Endodermal cell (in vitro differentiated cells): ENCODE data around the gene LRCH1. TPM values are rescaled to one million over a fixed set of nuclear protein-coding genes. Genes with fewer than 3 reads are reported as not detected.

Experiments
- DNase-seq: peaks from one replicate; pipeline ENCODE4 v3.0.0-alpha.2; 2017
- H3K27ac ChIP-seq: 2 replicates; pipeline ENCODE4 v1.5.1; 2013; ENCODE audit warnings: mild to moderate bottlenecking, low read depth, low read length, moderate library complexity
- H3K27me3 ChIP-seq: 2 replicates; pipeline ENCODE4 v1.6.1; 2013; ENCODE audit warnings: mild to moderate bottlenecking, low read length, moderate library complexity; ENCODE audit not compliant: insufficient read depth, control insufficient read depth, poor library complexity, severe bottlenecking
- H3K36me3 ChIP-seq: 2 replicates; pipeline ENCODE4 v1.7.0; 2013; ENCODE audit warnings: mild to moderate bottlenecking, low read length, moderate library complexity; ENCODE audit not compliant: control insufficient read depth, insufficient read depth
- H3K4me1 ChIP-seq: one replicate; pipeline ENCODE4 v1.7.0; 2013; ENCODE audit warnings: low read length; ENCODE audit not compliant: control insufficient read depth, insufficient read depth
- H3K4me3 ChIP-seq: 2 replicates; pipeline ENCODE4 v1.5.1; 2013; ENCODE audit warnings: mild to moderate bottlenecking, low read length, moderate library complexity
- H3K9ac ChIP-seq: 2 replicates; pipeline ENCODE4 v1.6.1; 2013; ENCODE audit warnings: mild to moderate bottlenecking, low read length, moderate library complexity; ENCODE audit not compliant: poor library complexity, severe bottlenecking; ENCODE audit errors: extremely low read depth
- H3K9me3 ChIP-seq: 2 replicates; pipeline ENCODE4 v1.6.1; 2013; ENCODE audit warnings: mild to moderate bottlenecking, low read length, moderate library complexity; ENCODE audit not compliant: control insufficient read depth
- H3K27ac Mint-ChIP-seq: 2 replicates; pipeline ENCODE4 v1.8.0; 2020; ENCODE audit warnings: mixed read lengths
- H3K27me3 Mint-ChIP-seq: 2 replicates; pipeline ENCODE4 v1.8.0; 2021; ENCODE audit warnings: mild to moderate bottlenecking, mixed read lengths; ENCODE audit not compliant: insufficient read depth
- H3K36me3 Mint-ChIP-seq: 2 replicates; pipeline ENCODE4 v1.8.0; 2020; ENCODE audit warnings: low read depth, mixed read lengths
- H3K4me1 Mint-ChIP-seq: 2 replicates; pipeline ENCODE4 v1.8.0; 2020; ENCODE audit warnings: mixed read lengths
- H3K4me3 Mint-ChIP-seq: 2 replicates; pipeline ENCODE4 v1.8.0; 2020; ENCODE audit warnings: mild to moderate bottlenecking, moderate library complexity, mixed read lengths
- H3K9me3 Mint-ChIP-seq: 2 replicates; pipeline ENCODE4 v1.8.0; 2020; ENCODE audit warnings: mild to moderate bottlenecking, mixed read lengths
- WGBS, 2 experiments: methylation state at CpG; one replicate each; pipeline versions ENCODE4 v1.1.5 to v1.1.7; 2013; ENCODE audit warnings: missing lambda C conversion rate in 2 of 2, mixed read lengths in 1 of 2; ENCODE audit not compliant: insufficient coverage in 1 of 2, insufficient read length in 1 of 2; 5-methylcytosine and 5-hydroxymethylcytosine counted together
- total RNA-seq, 2 donors: library from RNA; stranded (reverse); fragmentation: NEBNext Ultra II Directional in 1 of 2; extraction: Animal tissue kit (Norgen Biotek cat#: 25700) in 1 of 2; gene quantifications; 2 replicates in 1 of 2; 3 replicates in 1 of 2; pipeline ENCODE4 v1.2.1, GENCODE V29; 2021
- TF ChIP-seq, protein P1 (sequence below): fragments of 200-600 bp; sonication (generic); conservative IDR thresholded peaks from 2 replicates; pipeline ENCODE4 v1.5.0; 2021; ENCODE audit warnings: antibody characterized with exemption, mild to moderate bottlenecking

Gene LRCH1
- total RNA-seq, 2 donors from 2014 or later = 8.1 to 11.8 TPM

DNA sequence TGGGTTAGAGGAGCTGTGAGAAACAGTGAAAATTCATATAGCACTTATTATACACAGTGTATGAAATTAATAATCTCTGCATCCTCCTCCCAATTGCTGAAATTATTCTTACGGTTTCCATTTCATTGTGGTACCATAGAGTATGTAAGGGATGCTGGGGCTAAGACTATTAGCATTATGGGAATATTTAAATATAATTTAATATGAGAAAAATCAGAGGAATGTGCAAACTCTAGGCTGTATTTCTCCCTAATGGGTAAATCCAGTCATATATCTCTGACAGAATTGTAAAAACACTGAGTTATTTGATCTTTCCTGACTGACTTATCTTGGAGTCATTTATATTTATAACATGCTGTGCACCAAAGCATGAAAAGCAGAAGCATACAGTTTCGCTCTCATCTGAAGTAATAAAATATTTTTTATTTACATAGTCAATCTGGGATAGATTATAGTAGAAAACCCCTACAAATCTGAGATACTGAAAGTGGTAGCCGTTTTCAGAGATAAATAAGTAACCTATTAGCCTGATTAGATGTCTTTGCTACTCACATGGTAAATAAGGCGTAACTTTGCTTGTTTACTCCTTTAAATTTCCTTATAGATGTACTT lies 34.9 kb downstream of the LRCH1 start:
- H3K4me3 ChIP-seq = no peak overlapping the region
- H3K27ac Mint-ChIP-seq = no peak overlapping the region
- WGBS, 2 experiments = 55% methylated on average over 3 of the region's 4 CpGs; no CpG with 5 or more reads in 1 of the 2 experiments

DNA sequence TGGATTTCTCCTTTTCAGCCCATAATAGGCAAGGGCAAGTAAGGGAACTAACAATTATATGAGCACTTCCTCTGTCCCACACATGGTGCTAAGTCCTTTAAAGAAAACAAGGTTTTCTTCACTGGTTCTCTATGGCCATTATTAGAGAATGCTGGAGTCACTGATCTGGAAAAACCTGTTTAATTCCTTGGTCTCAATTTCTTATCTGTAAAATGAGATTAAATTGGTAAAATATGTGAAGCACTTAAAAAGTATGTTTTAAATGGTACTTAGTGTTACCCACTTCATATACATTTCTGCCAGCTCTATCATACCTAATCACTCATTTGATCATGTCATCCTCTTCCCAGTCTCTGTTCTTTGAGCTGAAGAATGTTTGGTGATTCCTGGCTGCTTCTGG lies 39.4 kb downstream of the LRCH1 start:
- Histone ChIP-seq H3K9me3 (no peaks in the 10 kb centered on the region), H3K4me1 (peaks cover 4% of the 10 kb centered on the region), H3K27ac (no peak overlapping the region), H3K27me3 (no peaks in the 10 kb centered on the region), H3K4me3 (no peak overlapping the region), H3K36me3 (no peaks in the 10 kb centered on the region), H3K9ac (no peak overlapping the region)
- Mint-ChIP-seq H3K4me1 (peaks cover 20% of the 10 kb centered on the region), H3K4me3 (no peak overlapping the region), H3K9me3 (no peaks in the 10 kb centered on the region), H3K36me3 (no peaks in the 10 kb centered on the region), H3K27me3 (no peaks in the 10 kb centered on the region), H3K27ac (no peak overlapping the region)
- TF ChIP-seq, protein P1, sequence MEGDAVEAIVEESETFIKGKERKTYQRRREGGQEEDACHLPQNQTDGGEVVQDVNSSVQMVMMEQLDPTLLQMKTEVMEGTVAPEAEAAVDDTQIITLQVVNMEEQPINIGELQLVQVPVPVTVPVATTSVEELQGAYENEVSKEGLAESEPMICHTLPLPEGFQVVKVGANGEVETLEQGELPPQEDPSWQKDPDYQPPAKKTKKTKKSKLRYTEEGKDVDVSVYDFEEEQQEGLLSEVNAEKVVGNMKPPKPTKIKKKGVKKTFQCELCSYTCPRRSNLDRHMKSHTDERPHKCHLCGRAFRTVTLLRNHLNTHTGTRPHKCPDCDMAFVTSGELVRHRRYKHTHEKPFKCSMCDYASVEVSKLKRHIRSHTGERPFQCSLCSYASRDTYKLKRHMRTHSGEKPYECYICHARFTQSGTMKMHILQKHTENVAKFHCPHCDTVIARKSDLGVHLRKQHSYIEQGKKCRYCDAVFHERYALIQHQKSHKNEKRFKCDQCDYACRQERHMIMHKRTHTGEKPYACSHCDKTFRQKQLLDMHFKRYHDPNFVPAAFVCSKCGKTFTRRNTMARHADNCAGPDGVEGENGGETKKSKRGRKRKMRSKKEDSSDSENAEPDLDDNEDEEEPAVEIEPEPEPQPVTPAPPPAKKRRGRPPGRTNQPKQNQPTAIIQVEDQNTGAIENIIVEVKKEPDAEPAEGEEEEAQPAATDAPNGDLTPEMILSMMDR = no peak
- DNase-seq = no peak

More for the DNA sequence above, 34.9 kb downstream of the LRCH1 start:
- Mint-ChIP-seq H3K9me3 (peaks cover 7% of the 10 kb centered on the region), H3K36me3 (peaks cover 6% of the 10 kb centered on the region), H3K27me3 (no peaks in the 10 kb centered on the region), H3K4me3 (no peak overlapping the region), H3K4me1 (peaks cover 18% of the 10 kb centered on the region)
- no peak overlapping the region for H3K9ac ChIP-seq
- peaks cover 13% of the 10 kb centered on the region for H3K4me1 ChIP-seq
- TF ChIP-seq, protein P1 = no peak
- no peaks in the 10 kb centered on the region for H3K36me3 ChIP-seq
- H3K27me3 ChIP-seq = no peaks in the 10 kb centered on the region
- DNase-seq = no peak
- H3K9me3 ChIP-seq = no peaks in the 10 kb centered on the region
- H3K27ac ChIP-seq = no peak overlapping the region

DNA sequence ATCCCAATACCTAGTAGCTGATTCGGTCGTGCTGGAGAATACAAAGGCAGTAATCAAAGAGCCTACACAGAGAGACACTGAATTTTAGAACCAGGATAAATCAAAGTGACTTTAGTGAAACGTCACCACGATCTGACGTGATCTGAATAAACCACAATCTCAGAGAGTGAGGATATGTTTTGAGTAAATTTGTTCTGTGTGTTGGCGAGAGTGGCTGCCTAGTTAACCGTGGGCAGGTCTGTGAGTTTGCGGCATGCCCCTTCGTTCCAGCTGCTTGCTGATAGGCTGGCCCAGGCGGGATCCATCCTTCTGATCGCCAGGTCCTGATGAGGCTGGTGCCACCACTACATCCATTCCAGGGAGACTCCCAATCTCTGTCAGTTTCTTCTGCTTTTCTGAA lies 40.4 kb downstream of the LRCH1 start:
- Mint-ChIP-seq H3K4me1 (peaks cover 16% of the 10 kb centered on the region), H3K4me3 (no peak overlapping the region), H3K36me3 (no peaks in the 10 kb centered on the region), H3K27ac (no peak overlapping the region), H3K9me3 (no peaks in the 10 kb centered on the region), H3K27me3 (no peaks in the 10 kb centered on the region)
- Histone ChIP-seq H3K27me3 (no peaks in the 10 kb centered on the region), H3K9me3 (no peaks in the 10 kb centered on the region), H3K9ac (no peak overlapping the region), H3K4me1 (peaks cover 3% of the 10 kb centered on the region), H3K4me3 (no peak overlapping the region), H3K36me3 (no peaks in the 10 kb centered on the region), H3K27ac (no peak overlapping the region)
- 92 to 95% methylated on average over 11 of the region's 11 CpGs for WGBS, 2 experiments
- no peak for DNase-seq
- TF ChIP-seq, protein P1 = no peak
